Breast epithelium (tissue), 4 donors: ENCODE data around the gene CENPP. TPM values are rescaled to one million over a fixed set of nuclear protein-coding genes. Genes with fewer than 3 reads are reported as not detected.

Source experiments
- DNase-seq, 2 donors: peaks; one replicate each; pipeline ENCODE4 v3.0.0-alpha.2; 2019; ENCODE audit warnings: low spot score in 2 of 2
- H3K27ac ChIP-seq, 2 donors: fragments of 200-600 bp; sonication (generic) in 1 of 2; one replicate each; pipeline ENCODE4 v1.5.1; 2016 to 2019; ENCODE audit warnings: mild to moderate bottlenecking in 1 of 2
- H3K27me3 ChIP-seq, 2 donors: fragments of 200-600 bp; sonication (generic) in 1 of 2; one replicate each; pipeline versions ENCODE4 v1.5.1 to v1.6.0; 2017 to 2019; ENCODE audit warnings: control low read depth in 1 of 2, mild to moderate bottlenecking in 1 of 2
- H3K36me3 ChIP-seq: fragments of 200-600 bp; one replicate; pipeline ENCODE4 v1.5.1; 2019
- H3K4me1 ChIP-seq, 2 donors: fragments of 200-600 bp; sonication (generic); one replicate each; pipeline ENCODE4 v1.5.1; 2016 to 2019; ENCODE audit warnings: control low read depth in 1 of 2
- H3K4me3 ChIP-seq, 3 donors: fragments of 200-600 bp; sonication (generic); 1 replicate in 2 of 3; 2 replicates in 1 of 3; pipeline ENCODE4 v1.5.1; 2016 to 2019; ENCODE audit warnings: mild to moderate bottlenecking in 3 of 3, moderate library complexity in 2 of 3
- H3K9me3 ChIP-seq, 2 donors: fragments of 200-600 bp; sonication (generic) in 1 of 2; one replicate each; pipeline ENCODE4 v1.5.1; 2016 to 2019; ENCODE audit warnings: control low read depth in 1 of 2
- POLR2A ChIP-seq: fragments of 450-650 bp; IDR thresholded peaks from one replicate; pipeline ENCODE4 v1.6.1; 2016; ENCODE audit warnings: antibody characterized with exemption, mild to moderate bottlenecking, moderate library complexity
- POLR2AphosphoS5 ChIP-seq, 3 donors: sonication (generic); formaldehyde crosslinking; IDR thresholded peaks; one replicate each; pipeline ENCODE4 v1.6.1; 2017; ENCODE audit warnings: antibody characterized with exemption in 3 of 3
- intact Hi-C: fragments of 100-400 bp; cut with DNase I; formaldehyde crosslinking; loops from one replicate; pipeline ENCODE4 v1.15.1; 2023; ENCODE audit warnings: low total_unique reads
- total RNA-seq, 3 donors: library from RNA; depleted of rRNA; stranded (reverse); fragments of >200 nt; gene quantifications; one replicate each; pipeline ENCODE4 v1.1.0, GENCODE V29; 2016
- TF ChIP-seq, protein P1 (sequence below), 3 donors: fragments of 450-650 bp; IDR thresholded peaks; one replicate each; pipeline ENCODE4 v1.5.1; 2016 to 2017; ENCODE audit warnings: antibody characterized with exemption in 3 of 3, mild to moderate bottlenecking in 3 of 3, moderate library complexity in 3 of 3

CENPP gene
- total RNA-seq, 3 donors from 2014 or later = 3.9 to 6.1 (median 4.5) TPM

GRCh38 chr9:92422611-92423338 is 97.0 kb downstream of the CENPP start:
- TF ChIP-seq, protein P1, sequence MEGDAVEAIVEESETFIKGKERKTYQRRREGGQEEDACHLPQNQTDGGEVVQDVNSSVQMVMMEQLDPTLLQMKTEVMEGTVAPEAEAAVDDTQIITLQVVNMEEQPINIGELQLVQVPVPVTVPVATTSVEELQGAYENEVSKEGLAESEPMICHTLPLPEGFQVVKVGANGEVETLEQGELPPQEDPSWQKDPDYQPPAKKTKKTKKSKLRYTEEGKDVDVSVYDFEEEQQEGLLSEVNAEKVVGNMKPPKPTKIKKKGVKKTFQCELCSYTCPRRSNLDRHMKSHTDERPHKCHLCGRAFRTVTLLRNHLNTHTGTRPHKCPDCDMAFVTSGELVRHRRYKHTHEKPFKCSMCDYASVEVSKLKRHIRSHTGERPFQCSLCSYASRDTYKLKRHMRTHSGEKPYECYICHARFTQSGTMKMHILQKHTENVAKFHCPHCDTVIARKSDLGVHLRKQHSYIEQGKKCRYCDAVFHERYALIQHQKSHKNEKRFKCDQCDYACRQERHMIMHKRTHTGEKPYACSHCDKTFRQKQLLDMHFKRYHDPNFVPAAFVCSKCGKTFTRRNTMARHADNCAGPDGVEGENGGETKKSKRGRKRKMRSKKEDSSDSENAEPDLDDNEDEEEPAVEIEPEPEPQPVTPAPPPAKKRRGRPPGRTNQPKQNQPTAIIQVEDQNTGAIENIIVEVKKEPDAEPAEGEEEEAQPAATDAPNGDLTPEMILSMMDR (IDR thresholded peaks at IDR 0.05) = no peak
- TF ChIP-seq POLR2AphosphoS5 (IDR thresholded peaks at IDR 0.05) (no peak), POLR2A (no peak)
- H3K4me1 ChIP-seq = no peaks in the 10 kb centered on the region
- H3K4me3 ChIP-seq = peak overlapping the region in 2 of 3 donors; percentile 30 to 41
- intact Hi-C loops = no loop called here
- no peaks in the 10 kb centered on the region for H3K9me3 ChIP-seq
- H3K36me3 ChIP-seq = no peaks in the 10 kb centered on the region
- no peak for DNase-seq
- H3K27ac ChIP-seq = no peak overlapping the region
- no peaks in the 10 kb centered on the region for H3K27me3 ChIP-seq

DNA sequence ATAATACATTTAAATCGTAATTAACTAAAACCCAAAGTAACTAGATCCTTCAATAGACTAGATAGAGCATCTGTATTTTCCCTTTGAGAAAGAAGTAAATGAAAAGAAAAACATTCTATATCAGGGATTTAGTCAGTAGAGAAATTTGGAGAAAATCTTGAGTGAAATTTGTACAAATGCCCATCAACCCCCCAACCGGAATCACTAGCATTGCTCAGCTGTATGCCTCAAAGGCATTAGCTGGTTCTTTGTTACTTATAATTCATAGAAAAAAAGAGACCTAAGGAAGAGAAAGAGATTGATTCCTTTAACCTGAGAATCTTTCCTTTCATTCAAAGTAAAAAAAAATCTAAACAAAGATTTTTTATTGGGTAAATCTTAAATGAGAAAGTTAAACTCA is 97.9 kb downstream of the CENPP start:
- H3K27ac ChIP-seq = no peak overlapping the region
- DNase-seq = no peak

DNA sequence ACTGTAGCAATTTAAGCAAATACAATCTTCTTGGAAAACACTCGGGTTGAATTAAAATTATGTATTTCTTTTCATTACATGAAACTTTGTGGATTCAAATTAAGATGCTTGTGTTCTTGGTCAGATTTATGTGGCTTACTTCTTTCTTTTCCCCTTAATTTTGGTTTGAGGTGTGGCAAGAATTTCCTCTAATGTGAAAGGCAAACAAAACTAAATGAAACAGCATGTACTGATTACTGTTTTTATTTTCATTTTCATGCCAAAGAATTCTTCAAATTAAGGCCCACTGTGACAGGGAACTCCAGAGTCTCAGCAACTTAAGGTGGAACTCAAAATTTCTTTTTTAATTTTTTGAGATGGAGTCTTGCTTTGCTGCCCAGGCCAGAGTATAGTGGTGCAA is 98.6 kb downstream of the CENPP start, which contains the start of gene OMD:
OMD (minus strand) TSS at position 132 of the 400 bp plus-strand sequence. CDS start 6,913 bp downstream, outside the sequence.
- intact Hi-C loops = no loop called here
- Histone ChIP-seq H3K4me1 (no peaks in the 10 kb centered on the region), H3K36me3 (no peaks in the 10 kb centered on the region), H3K4me3 (peak within 1 kb of the TSS; percentile 26 to 41 (median 30)), H3K9me3 (no peaks in the 10 kb centered on the region), H3K27me3 (no peaks in the 10 kb centered on the region), H3K27ac (peak within 1 kb of the TSS in 1 of 2 donors; percentile 62)
- no peak for DNase-seq
- TF ChIP-seq POLR2A (no peak), POLR2AphosphoS5 (IDR thresholded peaks at IDR 0.05) (no peak)
- TF ChIP-seq, protein P1 (IDR thresholded peaks at IDR 0.05) = no peak

More for the DNA sequence above, 97.9 kb downstream of the CENPP start:
- Histone ChIP-seq H3K27me3 (no peaks in the 10 kb centered on the region), H3K4me3 (peak overlapping the region in 2 of 3 donors; percentile 30 to 41), H3K4me1 (no peaks in the 10 kb centered on the region), H3K36me3 (no peaks in the 10 kb centered on the region), H3K9me3 (no peaks in the 10 kb centered on the region)
- intact Hi-C loops = no loop called here
- TF ChIP-seq POLR2A (no peak), POLR2AphosphoS5 (IDR thresholded peaks at IDR 0.05) (no peak)
- TF ChIP-seq, protein P1 (IDR thresholded peaks at IDR 0.05) = no peak

GRCh38 chr9:92425474-92425873 is 99.7 kb downstream of the CENPP start:
- H3K27me3 ChIP-seq = no peaks in the 10 kb centered on the region
- TF ChIP-seq POLR2A (no peak), POLR2AphosphoS5 (IDR thresholded peaks at IDR 0.05) (no peak)
- TF ChIP-seq, protein P1 (IDR thresholded peaks at IDR 0.05) = no peak

DNA sequence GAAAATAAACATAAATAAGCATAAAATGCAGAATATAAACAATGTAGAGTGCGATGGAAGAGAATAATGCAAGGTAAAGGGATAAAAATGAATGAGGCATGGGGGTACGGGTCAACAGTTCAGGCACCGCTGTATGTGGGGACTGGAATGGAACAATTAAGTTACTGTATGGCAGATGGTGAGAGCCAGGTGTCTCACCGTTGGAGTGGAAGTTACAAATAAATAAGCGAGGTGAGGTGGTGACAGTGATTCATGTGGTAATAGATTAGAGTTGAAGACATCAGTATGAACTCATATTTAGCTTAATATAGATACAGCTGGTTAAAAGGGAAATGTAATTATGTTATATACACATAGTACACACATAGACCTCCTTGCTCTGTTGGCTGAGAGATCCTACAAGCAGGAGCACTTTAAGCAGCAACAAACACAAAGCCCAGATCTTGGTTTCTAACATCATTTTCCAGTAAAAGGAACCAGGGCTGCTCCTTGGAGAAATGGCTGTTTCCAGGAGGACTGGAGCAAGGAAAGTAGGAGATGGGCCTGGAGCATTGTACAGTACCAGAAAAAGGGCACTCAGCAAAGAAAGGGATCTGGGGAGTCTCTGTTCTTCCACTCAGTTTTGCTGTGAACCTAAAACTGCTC is 100.9 kb downstream of the CENPP start:
- H3K4me1 ChIP-seq = no peaks in the 10 kb centered on the region
- H3K4me3 ChIP-seq = no peak overlapping the region
- H3K36me3 ChIP-seq = no peaks in the 10 kb centered on the region
- no peak for TF ChIP-seq POLR2A
- TF ChIP-seq, protein P1 (IDR thresholded peaks at IDR 0.05) = no peak
- TF ChIP-seq POLR2AphosphoS5 (IDR thresholded peaks at IDR 0.05) = no peak
- no peaks in the 10 kb centered on the region for H3K9me3 ChIP-seq
- H3K27ac ChIP-seq = peak overlapping the region; percentile 0 to 60
- DNase-seq = no peak
- intact Hi-C loops = no loop called here
- no peaks in the 10 kb centered on the region for H3K27me3 ChIP-seq

More at GRCh38 chr9:92425474-92425873, 99.7 kb downstream of the CENPP start:
- Histone ChIP-seq H3K4me3 (no peak overlapping the region), H3K36me3 (no peaks in the 10 kb centered on the region), H3K9me3 (no peaks in the 10 kb centered on the region), H3K4me1 (no peaks in the 10 kb centered on the region), H3K27ac (peak overlapping the region; percentile 0 to 60)
- intact Hi-C loops = no loop called here
- no peak for DNase-seq
